OCI-LY3 (cell line): Measurements from ENCODE around the gene PKD1L1.

ENCODE experiments used
- CTCF ChIP-seq: fragments of 200-600, 300-600 bp; sonication (generic); IDR thresholded peaks from 2 replicates; pipeline ENCODE4 v1.5.1; 2014; ENCODE audit warnings: antibody characterized with exemption, low read length, low read depth
- EZH2phosphoT487 ChIP-seq: fragments of 200-600 bp; shearing (Covaris generic); IDR thresholded peaks from 2 replicates; pipeline ENCODE4 v1.6.1; 2018; ENCODE audit warnings: antibody characterized with exemption, mixed run types, low read depth

- no peak for TF ChIP-seq CTCF
- TF ChIP-seq EZH2phosphoT487: no peak
Observed at GRCh38 chr7:47794016-47794415, 154.2 kb downstream of the PKD1L1 start.
